ENCODE data around the gene PARD3B. TPM values are rescaled to one million over a fixed set of nuclear protein-coding genes. Genes with fewer than 3 reads are reported as not detected.

PARD3B gene
- total and polyA plus RNA-seq, 8 donors = 1.8 to 42.6 (median 15.1) TPM

GRCh38 chr2:205119136-205119535 is 573.9 kb downstream of the PARD3B start:
- intact Hi-C loops (cut with DNase I; ENCODE audit: low total_unique reads) = no loop called here
- H3K27me3 ChIP-seq = no peaks in the 10 kb centered on the region
- H3K4me3 ChIP-seq = no peak overlapping the region
- 87 to 91% (median 89%) methylated on average over 9 of the region's 9 CpGs for WGBS, 5 donors
- H3K27ac ChIP-seq = no peak overlapping the region
- TF ChIP-seq EP300 (IDR thresholded peaks at IDR 0.05) (no peak), CTCF (IDR thresholded peaks at IDR 0.05) (no peak), POLR2A (IDR thresholded peaks at IDR 0.05) (no peak), POLR2AphosphoS5 (IDR thresholded peaks at IDR 0.05) (no peak)
- no peaks in the 10 kb centered on the region for H3K9me3 ChIP-seq
- peaks cover 0 to 2% (median 0%) of the 10 kb centered on the region in 4 donors for H3K36me3 ChIP-seq
- no peak for DNase-seq
- H3K4me1 ChIP-seq = no peaks in the 10 kb centered on the region

GRCh38 chr2:205128726-205129125 is 583.5 kb downstream of the PARD3B start:
- DNase-seq = no peak
- Histone ChIP-seq H3K9me3 (no peaks in the 10 kb centered on the region), H3K36me3 (peaks cover 0 to 12% (median 10%) of the 10 kb centered on the region in 4 donors), H3K4me3 (no peak overlapping the region), H3K4me1 (no peaks in the 10 kb centered on the region), H3K27me3 (no peaks in the 10 kb centered on the region), H3K27ac (no peak overlapping the region)
- intact Hi-C loops (cut with DNase I; ENCODE audit: low total_unique reads) = no loop called here
- TF ChIP-seq POLR2AphosphoS5 (IDR thresholded peaks at IDR 0.05) (no peak), CTCF (IDR thresholded peaks at IDR 0.05) (no peak), EP300 (IDR thresholded peaks at IDR 0.05) (no peak), POLR2A (IDR thresholded peaks at IDR 0.05) (no peak)

GRCh38 chr2:205129531-205129930 is 584.3 kb downstream of the PARD3B start:
- Histone ChIP-seq H3K9me3 (no peaks in the 10 kb centered on the region), H3K4me1 (no peaks in the 10 kb centered on the region), H3K27ac (no peak overlapping the region), H3K36me3 (peaks cover 0 to 12% (median 10%) of the 10 kb centered on the region in 4 donors), H3K4me3 (no peak overlapping the region), H3K27me3 (no peaks in the 10 kb centered on the region)
- intact Hi-C loops (cut with DNase I; ENCODE audit: low total_unique reads) = no loop called here
- WGBS, 5 donors = 70 to 74% (median 72%) methylated on average over 5 of the region's 5 CpGs
- peak in 1 of 2 donors; percentile 20 for DNase-seq
- TF ChIP-seq CTCF (IDR thresholded peaks at IDR 0.05) (no peak), POLR2A (IDR thresholded peaks at IDR 0.05) (no peak), POLR2AphosphoS5 (IDR thresholded peaks at IDR 0.05) (no peak), EP300 (IDR thresholded peaks at IDR 0.05) (no peak)

- TF ChIP-seq EP300 (IDR thresholded peaks at IDR 0.05) (no peak), CTCF (IDR thresholded peaks at IDR 0.05) (no peak), POLR2AphosphoS5 (IDR thresholded peaks at IDR 0.05) (no peak), POLR2A (IDR thresholded peaks at IDR 0.05) (no peak)
- DNase-seq = no peak
- intact Hi-C loops (cut with DNase I; ENCODE audit: low total_unique reads) = no loop called here
These were observed 585.0 kb downstream of the PARD3B start for GRCh38 chr2:205130111-205130829.

More at GRCh38 chr2:205130111-205130829, 585.0 kb downstream of the PARD3B start:
- H3K36me3 ChIP-seq = peaks cover 0 to 9% (median 8%) of the 10 kb centered on the region in 4 donors
- H3K4me1 ChIP-seq = no peaks in the 10 kb centered on the region
- H3K9me3 ChIP-seq = no peaks in the 10 kb centered on the region
- 78 to 82% (median 80%) methylated on average over 4 of the region's 4 CpGs for WGBS, 5 donors
- no peaks in the 10 kb centered on the region for H3K27me3 ChIP-seq
- no peak overlapping the region for H3K4me3 ChIP-seq
- no peak overlapping the region for H3K27ac ChIP-seq

Data from stomach (tissue), 9 donors.